Measurements from ENCODE around the gene TSTD2. TPM values are rescaled to one million over a fixed set of nuclear protein-coding genes. Genes with fewer than 3 reads are reported as not detected.

The TSTD2 gene
- total RNA-seq, 2 donors from 2014 or later = 13.9 to 14.0 TPM

DNA sequence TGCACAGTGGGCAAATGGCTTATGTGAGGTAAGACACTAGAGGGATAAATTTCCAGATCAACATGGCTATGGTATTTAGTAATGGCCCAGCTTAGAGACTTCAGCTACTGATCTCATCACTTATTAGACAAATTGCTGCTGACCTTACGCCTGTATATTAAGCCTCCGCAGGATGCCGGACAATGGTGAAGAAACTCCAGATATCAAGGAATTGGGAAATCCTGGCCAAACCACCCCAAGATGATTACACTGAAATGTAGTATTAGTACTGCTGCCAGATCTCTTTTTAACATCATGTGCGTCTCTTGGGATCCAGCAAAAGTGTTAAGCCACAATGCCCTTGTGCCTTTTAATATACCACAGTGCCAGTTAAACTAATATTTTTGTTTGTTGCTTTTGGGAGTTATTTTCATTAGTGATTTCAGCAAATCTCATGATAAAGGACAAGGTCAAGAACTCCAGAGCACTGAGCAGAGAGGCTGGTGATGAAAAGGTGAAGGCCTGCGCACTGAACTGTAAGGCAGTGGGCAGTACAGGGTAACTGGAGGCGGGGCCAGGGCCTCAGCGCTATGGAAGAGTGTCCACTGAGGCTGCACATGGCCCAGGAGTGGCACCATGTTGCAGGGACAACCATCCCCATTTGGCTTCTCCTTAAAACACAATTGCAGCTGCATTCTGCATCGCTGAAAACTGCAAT, 32.5 kb downstream of the TSTD2 start:
- H3K4me1 ChIP-seq = peaks cover 0 to 40% of the 10 kb centered on the region in 2 donors
- no peaks in the 10 kb centered on the region for H3K27me3 ChIP-seq
- H3K9me3 ChIP-seq = no peaks in the 10 kb centered on the region
- TF ChIP-seq, protein P1, sequence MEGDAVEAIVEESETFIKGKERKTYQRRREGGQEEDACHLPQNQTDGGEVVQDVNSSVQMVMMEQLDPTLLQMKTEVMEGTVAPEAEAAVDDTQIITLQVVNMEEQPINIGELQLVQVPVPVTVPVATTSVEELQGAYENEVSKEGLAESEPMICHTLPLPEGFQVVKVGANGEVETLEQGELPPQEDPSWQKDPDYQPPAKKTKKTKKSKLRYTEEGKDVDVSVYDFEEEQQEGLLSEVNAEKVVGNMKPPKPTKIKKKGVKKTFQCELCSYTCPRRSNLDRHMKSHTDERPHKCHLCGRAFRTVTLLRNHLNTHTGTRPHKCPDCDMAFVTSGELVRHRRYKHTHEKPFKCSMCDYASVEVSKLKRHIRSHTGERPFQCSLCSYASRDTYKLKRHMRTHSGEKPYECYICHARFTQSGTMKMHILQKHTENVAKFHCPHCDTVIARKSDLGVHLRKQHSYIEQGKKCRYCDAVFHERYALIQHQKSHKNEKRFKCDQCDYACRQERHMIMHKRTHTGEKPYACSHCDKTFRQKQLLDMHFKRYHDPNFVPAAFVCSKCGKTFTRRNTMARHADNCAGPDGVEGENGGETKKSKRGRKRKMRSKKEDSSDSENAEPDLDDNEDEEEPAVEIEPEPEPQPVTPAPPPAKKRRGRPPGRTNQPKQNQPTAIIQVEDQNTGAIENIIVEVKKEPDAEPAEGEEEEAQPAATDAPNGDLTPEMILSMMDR (IDR thresholded peaks at IDR 0.05) = no peak
- no peak overlapping the region for H3K4me3 ChIP-seq
- peak overlapping the region; percentile 23 to 61 for H3K27ac ChIP-seq
- H3K36me3 ChIP-seq = peaks cover 57% of the 10 kb centered on the region
- no peak for DNase-seq (ENCODE audit: low spot score)

DNA sequence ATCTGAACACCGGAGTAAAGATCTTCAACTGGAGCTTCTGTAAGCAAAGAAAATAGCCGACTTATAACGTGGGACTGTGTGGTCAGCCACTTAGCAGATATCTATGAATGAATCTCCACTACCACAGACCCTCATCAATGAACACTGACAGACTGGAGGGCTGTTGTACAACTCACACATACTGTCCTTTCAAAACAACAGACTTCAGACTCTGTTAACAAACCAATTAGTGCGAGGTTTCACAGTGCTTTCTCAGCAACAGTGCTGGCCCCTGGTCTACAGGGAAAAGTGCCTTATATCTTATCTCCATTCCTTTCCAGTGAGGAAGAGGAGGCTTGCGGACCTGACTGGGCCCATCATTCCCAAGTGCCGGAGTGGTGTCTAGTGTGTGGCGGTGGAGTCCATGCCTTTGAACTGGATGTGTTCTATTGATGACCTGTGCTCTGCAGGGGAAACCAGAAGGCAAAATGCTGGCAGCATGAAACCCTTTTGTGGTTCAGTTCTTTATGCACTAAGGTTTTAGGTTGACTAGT, 33.8 kb downstream of the TSTD2 start:
- Histone ChIP-seq H3K27me3 (no peaks in the 10 kb centered on the region), H3K27ac (peak overlapping the region; percentile 3 to 51), H3K9me3 (no peaks in the 10 kb centered on the region), H3K36me3 (peaks cover 44% of the 10 kb centered on the region), H3K4me1 (peaks cover 0 to 47% of the 10 kb centered on the region in 2 donors), H3K4me3 (no peak overlapping the region)
- TF ChIP-seq, protein P1 (IDR thresholded peaks at IDR 0.05) = no peak
- DNase-seq (ENCODE audit: low spot score) = no peak

DNA sequence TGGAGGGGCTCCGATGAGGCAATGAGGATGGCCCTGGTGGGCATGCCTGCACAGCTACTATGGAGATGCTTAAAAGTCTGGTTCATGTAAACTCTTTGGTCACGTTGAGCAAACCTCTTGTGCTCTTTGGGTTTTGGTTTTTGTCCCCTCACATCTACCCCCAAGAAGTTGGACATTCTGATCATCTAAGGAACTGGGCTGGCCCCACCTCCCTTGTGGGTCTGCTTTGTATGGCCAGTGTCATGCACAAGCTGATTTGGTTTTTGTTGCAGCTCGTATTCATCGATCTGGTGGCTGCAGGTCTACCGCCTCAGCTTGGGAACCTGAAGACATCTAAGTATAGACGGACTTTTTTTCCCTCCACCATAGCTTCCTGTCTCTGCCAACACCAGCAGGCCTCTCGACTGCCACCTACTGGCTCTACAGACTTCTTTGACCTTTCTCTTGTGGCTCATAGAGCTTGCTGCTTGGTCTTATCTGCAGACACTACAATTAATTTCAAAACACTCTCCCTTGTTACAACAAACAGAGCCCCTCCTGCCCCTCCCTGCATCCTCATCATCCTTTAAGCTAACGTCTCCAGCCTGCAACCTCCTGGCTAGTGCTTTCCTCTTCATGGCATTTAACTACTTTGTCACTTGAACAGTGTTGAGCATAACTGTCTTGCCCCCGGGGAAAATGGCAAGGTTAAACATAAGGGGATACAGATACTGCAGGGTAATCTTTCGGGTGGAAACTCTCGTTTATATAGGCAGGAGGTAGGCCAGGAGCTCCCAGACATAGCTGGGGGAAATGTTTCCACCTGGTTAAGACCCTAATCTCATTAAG, 34.5 kb downstream of the TSTD2 start:
- peak; percentile 82 for DNase-seq (ENCODE audit: low spot score)
- Histone ChIP-seq H3K27ac (peak overlapping the region; percentile 51 to 81), H3K4me1 (peaks cover 0 to 54% of the 10 kb centered on the region in 2 donors), H3K4me3 (no peak overlapping the region), H3K9me3 (no peaks in the 10 kb centered on the region), H3K36me3 (peaks cover 37% of the 10 kb centered on the region), H3K27me3 (no peaks in the 10 kb centered on the region)
- TF ChIP-seq, protein P1 (IDR thresholded peaks at IDR 0.05) = peak; percentile 64 to 89

DNA sequence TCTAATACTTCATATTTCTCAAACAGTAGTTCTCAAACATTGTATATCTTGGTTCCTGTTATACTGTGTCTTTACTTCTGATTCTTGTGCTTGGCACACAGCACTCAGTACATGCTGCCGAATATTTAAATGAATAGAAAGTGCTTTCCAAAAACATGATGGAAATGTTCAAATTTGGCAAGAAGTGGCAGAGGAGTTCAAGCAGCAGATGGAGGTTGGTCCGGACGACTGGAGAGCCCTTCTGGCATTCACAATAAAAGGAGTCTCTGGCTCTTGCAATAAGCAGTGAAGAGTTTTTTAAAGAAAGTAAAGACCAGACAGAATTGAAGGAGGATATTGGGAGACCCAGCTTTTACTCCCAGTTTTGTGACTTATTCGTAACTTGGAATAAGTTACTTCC, 36.3 kb downstream of the TSTD2 start:
- TF ChIP-seq, protein P1 (IDR thresholded peaks at IDR 0.05) = no peak
- Histone ChIP-seq H3K4me1 (peaks cover 0 to 49% of the 10 kb centered on the region in 2 donors), H3K9me3 (no peaks in the 10 kb centered on the region), H3K27ac (peak overlapping the region; percentile 43 to 81), H3K36me3 (peaks cover 37% of the 10 kb centered on the region), H3K4me3 (no peak overlapping the region), H3K27me3 (no peaks in the 10 kb centered on the region)
- no peak for DNase-seq (ENCODE audit: low spot score)

DNA sequence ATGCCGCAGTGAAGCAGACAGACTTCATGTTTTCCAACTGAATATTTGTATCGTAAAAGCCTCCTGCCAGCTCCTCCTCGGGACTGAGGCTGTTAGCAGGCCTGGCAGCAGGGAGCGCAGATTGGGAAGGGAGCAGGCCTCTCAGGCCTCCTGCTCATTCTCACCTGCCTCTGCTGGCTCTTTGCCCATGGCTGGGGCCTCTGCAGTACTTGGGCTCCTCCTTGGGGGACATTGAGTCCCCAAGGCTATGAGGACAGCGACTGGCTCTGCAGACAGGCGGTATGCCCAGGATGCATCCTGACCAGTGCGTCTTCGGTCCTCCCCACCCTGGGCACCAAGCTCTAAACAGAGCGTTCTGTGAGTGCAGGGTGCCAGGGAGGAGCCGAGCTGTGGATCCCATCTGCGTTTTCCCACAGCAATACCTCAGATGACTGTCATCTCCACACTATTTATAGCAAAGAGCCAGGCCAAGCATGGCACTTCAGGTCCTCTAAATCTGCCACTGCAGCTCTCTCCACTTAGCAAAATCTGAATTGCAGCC, 38.7 kb downstream of the TSTD2 start:
- Histone ChIP-seq H3K27ac (peak overlapping the region; percentile 81 to 82), H3K4me3 (no peak overlapping the region), H3K27me3 (no peaks in the 10 kb centered on the region), H3K9me3 (no peaks in the 10 kb centered on the region), H3K36me3 (peaks cover 20% of the 10 kb centered on the region), H3K4me1 (peaks cover 0 to 35% of the 10 kb centered on the region in 2 donors)
- no peak for DNase-seq (ENCODE audit: low spot score)
- TF ChIP-seq, protein P1 (IDR thresholded peaks at IDR 0.05) = no peak
